ENCODE data around the gene CCDC182.

GRCh38 chr17:57697891-57698711 lies 47.0 kb downstream of the CCDC182 start:
- TF ChIP-seq EZH2 (IDR thresholded peaks at IDR 0.05; ENCODE audit: borderline replicate concordance, low read depth, low read length, poor library complexity, severe bottlenecking) (no peak), CTCF (conservative IDR thresholded peaks at IDR 0.05; ENCODE audit: low read depth, low read length) (no peak)

All from A673 (cell line).